Activated CD4-positive, alpha-beta T cell treated with anti-CD3 and anti-CD28 coated beads, Interleukin-2, amount 50 U/mL, for 1 hour (primary cell): Measurements from ENCODE around the gene MLLT10.
A peak's percentile ranks its signal among the peaks of the same experiment; 100 is the strongest.

Experiments
- DNase-seq: peaks from one replicate; pipeline ENCODE4 v3.0.0-alpha.2; 2020

The MLLT10 gene

GRCh38 chr10:21650353-21650752 lies 116.3 kb downstream of the MLLT10 start:
- no peak for DNase-seq

GRCh38 chr10:21655236-21655635 lies 121.2 kb downstream of the MLLT10 start:
- DNase-seq, result no peak

- no peak for DNase-seq
Observed at GRCh38 chr10:21655687-21656086, 121.7 kb downstream of the MLLT10 start.

- DNase-seq, result no peak
Observed at GRCh38 chr10:21661087-21661486, 127.1 kb downstream of the MLLT10 start.

GRCh38 chr10:21661935-21662334 lies 127.9 kb downstream of the MLLT10 start:
- DNase-seq, result no peak

GRCh38 chr10:21662635-21663034 lies 128.6 kb downstream of the MLLT10 start:
- DNase-seq, result no peak

- DNase-seq, result no peak
Observed at GRCh38 chr10:21668831-21669230, 134.8 kb downstream of the MLLT10 start.

GRCh38 chr10:21670391-21670790 lies 136.4 kb downstream of the MLLT10 start:
- no peak for DNase-seq

- DNase-seq, result no peak
Observed at GRCh38 chr10:21673668-21674067, 139.6 kb downstream of the MLLT10 start.

- peak; percentile 15 for DNase-seq
Observed at GRCh38 chr10:21675157-21675796, 141.2 kb downstream of the MLLT10 start.

- DNase-seq, result no peak
Observed at GRCh38 chr10:21677551-21677950, 143.5 kb downstream of the MLLT10 start.

GRCh38 chr10:21681156-21681555 lies 147.1 kb downstream of the MLLT10 start:
- DNase-seq, result no peak

- no peak for DNase-seq
Observed at GRCh38 chr10:21687266-21688008, 153.4 kb downstream of the MLLT10 start.

- DNase-seq, result no peak
Observed at GRCh38 chr10:21688009-21688332, 153.9 kb downstream of the MLLT10 start.

- DNase-seq, result no peak
Observed at GRCh38 chr10:21688870-21689269, 154.8 kb downstream of the MLLT10 start.

- DNase-seq, result no peak
Observed at GRCh38 chr10:21689881-21690280, 155.8 kb downstream of the MLLT10 start.

GRCh38 chr10:21692916-21693315 lies 158.9 kb downstream of the MLLT10 start:
- DNase-seq, result no peak

GRCh38 chr10:21693418-21693817 lies 159.4 kb downstream of the MLLT10 start:
- no peak for DNase-seq

GRCh38 chr10:21694631-21695030 lies 160.6 kb downstream of the MLLT10 start:
- DNase-seq, result no peak

GRCh38 chr10:21696302-21696701 lies 162.3 kb downstream of the MLLT10 start:
- DNase-seq, result no peak

- no peak for DNase-seq
Observed at GRCh38 chr10:21699575-21699974, 165.5 kb downstream of the MLLT10 start.

GRCh38 chr10:21700474-21700873 lies 166.4 kb downstream of the MLLT10 start:
- no peak for DNase-seq

- no peak for DNase-seq
Observed at GRCh38 chr10:21702633-21703111, 168.6 kb downstream of the MLLT10 start.

GRCh38 chr10:21705142-21705827 lies 171.3 kb downstream of the MLLT10 start:
- DNase-seq, result no peak
